ENCODE results near the gene CCDC197.

Gene CCDC197

GRCh38 chr14:94001501-94002396 is 4.6 kb downstream of the CCDC197 start:
- peak; percentile 54 for DNase-seq

GRCh38 chr14:94003397-94003796 is 6.3 kb downstream of the CCDC197 start:
- no peak for DNase-seq

DNA sequence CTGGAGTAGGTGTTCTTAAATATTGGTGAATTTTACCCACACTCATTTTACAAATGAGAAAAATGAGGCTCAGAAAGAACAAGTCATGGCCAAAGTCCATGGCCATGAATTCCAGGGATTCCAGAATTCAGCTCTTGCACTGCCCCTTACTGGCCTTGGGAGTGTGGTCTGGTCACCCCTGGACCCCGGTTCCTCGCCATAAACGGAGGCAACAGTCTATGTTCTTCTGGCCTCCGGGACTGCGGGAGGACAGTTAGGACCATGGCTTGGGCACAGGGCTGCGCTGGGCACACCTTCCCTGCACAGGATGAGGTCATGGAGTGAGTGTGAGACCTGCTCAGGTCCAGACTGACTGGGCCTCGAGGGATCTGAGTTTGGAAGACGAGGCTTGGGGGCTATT is 6.9 kb downstream of the CCDC197 start:
- no peak for DNase-seq

DNA sequence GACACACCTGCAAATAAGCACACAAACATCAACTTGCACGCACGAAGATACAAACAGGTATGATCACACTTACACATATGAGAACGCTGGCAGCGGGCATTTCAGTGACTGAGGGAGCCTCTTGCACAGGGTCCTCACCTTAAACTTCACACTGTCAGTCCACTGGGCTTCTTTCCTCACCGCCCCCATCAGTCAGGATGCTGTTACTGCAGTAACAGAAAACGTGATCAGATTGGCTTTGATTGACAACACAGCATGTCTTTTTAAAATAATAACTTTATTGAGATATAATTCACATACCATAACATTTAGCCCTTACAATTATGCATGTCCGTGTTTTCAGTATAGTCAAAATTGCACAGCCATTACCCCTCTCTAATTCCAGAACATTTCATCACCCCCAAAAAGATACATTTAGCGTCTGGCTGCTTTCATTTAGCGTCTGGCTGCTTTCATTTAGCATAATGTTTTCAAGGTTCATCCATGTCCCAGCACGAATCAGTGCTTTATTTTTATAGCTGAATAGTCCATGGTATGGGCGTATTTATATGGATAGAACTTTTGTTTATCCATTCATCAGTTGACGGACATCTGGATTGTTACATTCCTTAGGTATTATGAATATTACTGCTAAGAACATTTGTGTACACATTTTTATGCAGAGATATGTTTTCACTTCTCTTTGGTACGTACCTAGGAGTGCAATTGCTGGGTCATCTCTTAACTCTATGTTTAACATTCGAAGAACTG is 8.4 kb downstream of the CCDC197 start:
- no peak for DNase-seq

- DNase-seq: no peak
These were observed 11.1 kb downstream of the CCDC197 start for GRCh38 chr14:94008234-94008633.

- no peak for DNase-seq
These were observed 12.7 kb downstream of the CCDC197 start for GRCh38 chr14:94009767-94010166.

DNA sequence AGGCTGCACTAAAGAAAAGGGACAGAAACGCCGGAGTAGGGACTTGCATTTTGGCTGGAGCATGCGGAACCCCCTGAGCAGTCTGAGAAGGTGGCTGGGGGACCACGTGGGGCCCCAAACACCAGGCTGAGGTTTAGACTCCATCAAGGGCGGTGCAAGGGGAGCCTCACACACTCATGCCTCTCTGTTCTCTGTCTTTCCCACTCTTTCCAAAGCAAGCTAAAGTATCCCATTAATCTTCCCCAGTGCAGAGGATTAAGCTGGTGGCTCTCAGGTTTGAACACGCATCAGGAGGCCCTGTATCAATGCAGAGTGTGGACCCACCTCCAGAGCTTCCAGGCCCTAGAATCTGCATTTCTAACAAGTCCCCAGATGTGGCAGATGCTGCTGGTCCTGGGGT is 13.5 kb downstream of the CCDC197 start:
- no peak for DNase-seq

- no peak for DNase-seq
These were observed 14.7 kb downstream of the CCDC197 start for GRCh38 chr14:94011795-94012194.

GRCh38 chr14:94014382-94014781 is 17.3 kb downstream of the CCDC197 start:
- no peak for DNase-seq

DNA sequence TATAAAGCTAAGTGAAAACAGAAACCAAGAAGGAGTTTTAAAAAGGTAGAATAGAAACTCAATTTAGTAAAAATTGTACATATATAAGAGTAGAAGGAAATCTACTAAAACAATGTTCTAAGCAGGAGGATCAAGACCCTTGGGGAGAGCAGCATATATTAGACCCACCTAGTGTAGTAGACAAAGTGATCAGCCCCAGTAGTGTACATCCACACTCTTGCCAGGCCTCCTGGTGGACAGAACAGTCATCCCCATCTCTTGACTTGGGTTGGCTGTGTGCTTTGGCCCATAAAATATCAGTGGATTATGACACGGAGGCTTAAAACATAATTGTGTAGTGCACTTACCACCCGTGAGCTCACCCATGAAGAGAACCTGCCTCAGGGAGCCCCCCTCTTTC is 18.1 kb downstream of the CCDC197 start:
- no peak for DNase-seq

DNA sequence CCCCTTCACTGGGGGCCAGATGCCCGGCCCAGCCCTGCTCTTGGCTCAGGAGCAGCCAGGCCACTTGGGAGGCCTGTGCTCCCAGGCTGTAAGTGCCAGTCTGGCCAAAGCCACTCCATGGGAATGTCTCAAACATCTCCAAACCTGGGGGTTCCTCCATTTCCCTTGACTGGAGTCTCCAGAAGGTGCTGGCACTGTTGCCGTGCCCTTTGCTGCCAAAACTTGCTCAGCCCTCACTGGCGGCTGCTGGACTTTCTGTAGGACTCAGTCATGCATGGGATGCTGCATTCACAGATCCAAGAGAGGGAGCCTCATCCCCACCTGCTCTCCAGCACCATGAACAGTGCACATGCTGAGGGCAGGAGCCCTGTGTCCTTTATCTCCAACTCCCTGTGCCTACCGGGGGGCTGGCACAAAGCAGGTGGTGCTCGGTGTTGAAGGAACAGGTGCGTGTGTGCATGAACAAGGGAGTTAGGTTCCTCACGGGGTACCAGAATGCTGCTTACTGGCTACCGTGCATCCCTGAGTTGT is 19.4 kb downstream of the CCDC197 start:
- DNase-seq: no peak

DNA sequence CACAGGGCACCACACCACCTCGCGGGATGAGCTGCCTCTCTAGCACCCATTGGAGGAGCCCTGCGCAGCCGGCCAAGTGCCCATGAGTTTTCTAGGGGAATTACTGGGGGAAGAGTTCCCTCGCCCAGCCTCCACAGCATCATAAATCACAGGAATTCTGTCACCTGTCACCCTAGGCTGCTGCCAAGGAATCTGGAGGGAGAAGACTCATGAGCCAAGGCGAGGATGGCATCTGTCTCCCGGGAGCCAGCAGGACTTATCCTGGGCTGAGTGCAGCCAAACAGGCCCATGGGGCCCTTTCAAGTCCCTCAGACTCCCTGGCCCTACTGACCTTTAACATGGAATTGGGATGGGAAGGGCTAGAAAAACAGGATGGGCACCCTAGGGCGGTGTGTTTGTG is 21.2 kb downstream of the CCDC197 start:
- DNase-seq: no peak

- no peak for DNase-seq
These were observed 22.2 kb downstream of the CCDC197 start for GRCh38 chr14:94019329-94019728.

DNA sequence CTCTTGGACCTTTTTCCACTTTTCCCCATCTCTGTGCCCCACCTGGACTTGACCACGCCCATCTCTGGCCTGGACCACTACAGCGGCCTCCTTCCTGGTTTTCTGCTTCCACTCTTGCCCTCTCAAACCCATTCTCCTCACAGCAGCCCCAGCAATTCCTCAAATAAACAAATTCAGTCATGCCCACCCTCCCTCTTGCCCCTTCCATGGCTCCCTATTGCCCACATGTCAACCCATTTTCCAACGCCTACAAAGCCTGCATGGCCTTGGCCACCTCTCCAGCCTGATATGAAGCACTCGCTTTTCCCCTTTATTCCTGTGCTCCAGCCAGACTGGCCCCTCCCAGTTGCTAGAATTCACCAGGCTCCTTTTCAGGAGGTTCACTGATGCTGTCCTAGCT is 23.2 kb downstream of the CCDC197 start:
- DNase-seq: no peak

DNA sequence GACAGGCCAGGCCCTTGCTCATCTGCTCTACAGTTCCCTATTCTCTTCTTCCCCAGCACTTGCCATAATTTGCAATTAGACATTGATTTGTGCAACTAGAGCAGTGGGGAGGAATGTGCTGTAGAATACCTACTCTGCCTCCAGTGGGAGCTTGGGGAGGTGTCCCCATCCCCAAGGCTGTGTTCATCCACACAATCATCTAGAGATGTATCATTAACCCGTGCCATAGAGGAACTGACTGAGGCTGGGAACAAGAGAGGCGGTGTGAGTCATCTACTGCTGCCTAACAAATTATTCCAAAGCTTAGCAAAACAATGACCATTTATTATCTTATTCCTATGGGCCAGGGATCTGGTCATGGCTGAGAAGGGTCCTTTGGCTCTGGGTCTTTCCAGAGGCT is 23.9 kb downstream of the CCDC197 start:
- no peak for DNase-seq

GRCh38 chr14:94021416-94022157 is 24.5 kb downstream of the CCDC197 start:
- no peak for DNase-seq

- no peak for DNase-seq
These were observed 25.7 kb downstream of the CCDC197 start for GRCh38 chr14:94022532-94023411.

- DNase-seq: no peak
These were observed 27.4 kb downstream of the CCDC197 start for GRCh38 chr14:94024549-94024948.

- DNase-seq: no peak
These were observed 28.6 kb downstream of the CCDC197 start for GRCh38 chr14:94025720-94026119.

DNA sequence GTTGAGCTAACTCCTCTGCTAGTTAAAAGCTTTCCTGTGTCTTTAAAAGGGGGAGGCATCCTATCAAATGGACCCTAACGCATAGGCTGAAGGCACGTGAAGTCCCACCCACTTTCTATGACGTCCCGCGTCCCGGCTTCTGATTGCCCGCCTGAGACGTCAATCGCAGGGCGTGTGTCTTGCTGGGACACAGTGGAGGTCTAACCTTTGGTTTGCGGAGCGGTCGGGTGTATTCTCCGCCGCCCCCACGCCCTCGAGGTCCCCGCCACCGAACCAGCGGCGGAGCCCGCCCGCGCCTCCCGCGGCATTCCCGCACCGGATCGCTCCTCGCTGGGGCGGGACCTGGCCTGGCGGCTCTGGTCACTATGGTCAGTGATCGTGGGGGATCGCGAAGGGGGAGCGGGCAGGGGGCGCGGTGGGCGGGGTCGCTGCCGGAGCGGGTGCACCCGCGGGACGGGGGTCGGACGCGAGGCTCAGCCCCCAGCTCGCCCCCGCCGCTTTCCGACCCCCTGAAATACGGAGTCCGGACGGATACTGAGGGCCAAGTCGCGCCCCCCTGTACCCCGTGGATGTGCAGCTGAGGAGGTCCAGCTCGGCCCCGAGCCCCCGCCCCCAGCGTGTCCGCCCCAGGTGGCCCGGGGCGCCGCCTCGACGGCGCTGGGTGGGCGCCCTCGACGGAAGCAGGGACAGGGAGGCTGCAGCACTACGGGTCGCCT is 29.2 kb downstream of the CCDC197 start, which contains the start of gene OTUB2:
Gene OTUB2 (plus strand): TSS at position 168 of the 716 bp plus-strand sequence. CDS start 198 bp downstream, at position 366.
- DNase-seq: peak; percentile 98

DNA sequence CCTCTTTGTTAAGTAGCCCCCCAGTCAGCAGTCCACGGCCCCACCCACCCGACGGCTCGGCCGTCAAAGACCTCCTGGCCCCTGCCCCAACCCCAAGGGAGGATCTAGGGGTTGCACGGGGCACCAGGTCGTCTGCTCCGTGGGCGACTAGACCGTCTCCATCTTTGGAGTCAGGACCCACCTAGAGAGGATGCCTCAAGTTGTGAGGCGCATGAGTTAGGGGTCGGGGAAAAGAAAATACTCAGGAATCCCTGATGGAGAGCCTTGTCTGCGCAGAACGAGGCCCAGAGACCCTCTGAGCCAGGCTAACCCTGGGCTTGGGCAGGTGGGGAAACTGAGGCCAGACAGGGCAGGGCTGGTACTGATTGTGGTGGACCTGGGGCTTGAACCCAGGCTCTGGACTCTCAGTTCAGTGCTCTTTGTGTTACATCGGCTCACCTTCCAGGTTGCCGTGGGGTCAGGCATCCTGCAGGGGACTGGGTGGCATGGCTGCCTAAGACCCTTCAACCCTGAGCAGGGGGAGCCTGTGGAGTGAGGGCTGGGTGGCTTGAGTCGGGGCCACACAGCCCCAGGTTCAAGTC is 29.9 kb downstream of the CCDC197 start:
- no peak for DNase-seq
